GM18520 (cell line): ENCODE results near the gene ALDH4A1.
"Not testable (repeated sequence)": the region's sequence is repeated elsewhere in the genome, so short reads cannot be mapped to it uniquely, and the experiment has no call there.

Experiments
- ATAC-seq: cut with Tn5 transposase; IDR thresholded peaks from one replicate; pipeline ENCODE4 v1.9.1; 2021; ENCODE audit not compliant: unreplicated experiment

The ALDH4A1 gene

DNA sequence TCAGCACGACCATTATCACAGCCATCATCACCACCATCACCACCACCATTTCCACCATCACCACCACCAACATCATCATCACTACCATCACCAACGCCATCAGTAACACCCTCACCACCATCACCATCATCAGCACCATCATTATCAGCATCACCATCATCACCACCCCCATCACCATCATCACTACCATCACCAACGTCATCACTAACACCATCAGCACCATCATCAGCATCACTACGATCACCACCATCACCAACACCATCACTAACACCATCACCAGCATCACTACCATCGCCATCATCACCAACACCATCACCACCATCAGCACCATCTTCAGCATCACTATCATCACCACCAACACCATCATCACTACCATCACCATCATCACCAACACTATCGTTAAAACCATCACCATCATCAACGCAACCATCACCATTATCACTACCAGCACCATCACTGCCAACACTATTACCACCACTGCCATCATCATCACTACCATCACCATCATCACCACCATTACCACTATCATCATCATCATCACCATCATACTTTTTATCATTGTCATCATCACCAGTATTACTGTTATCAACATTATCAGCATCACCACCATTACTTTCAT, 44.2 kb downstream of the ALDH4A1 start:
- ATAC-seq, result no peak

DNA sequence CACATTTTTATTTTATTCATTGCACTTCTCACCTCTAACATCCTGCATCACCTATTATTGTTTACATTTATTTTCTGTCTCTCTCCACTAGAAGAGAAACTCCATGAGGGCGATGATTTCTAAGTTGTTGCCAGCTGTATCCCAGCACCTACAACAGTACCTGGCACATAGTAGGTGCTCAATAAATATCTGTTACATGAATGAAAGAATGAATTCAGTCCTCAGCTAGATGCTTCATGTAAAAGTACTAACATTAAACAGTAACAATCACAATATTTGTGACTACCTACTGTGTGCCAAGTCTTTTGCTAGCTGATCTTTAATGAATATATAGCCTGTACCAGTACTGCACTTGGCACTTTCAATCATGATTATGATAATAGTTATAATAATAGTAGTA, 45.9 kb downstream of the ALDH4A1 start:
- no peak for ATAC-seq

DNA sequence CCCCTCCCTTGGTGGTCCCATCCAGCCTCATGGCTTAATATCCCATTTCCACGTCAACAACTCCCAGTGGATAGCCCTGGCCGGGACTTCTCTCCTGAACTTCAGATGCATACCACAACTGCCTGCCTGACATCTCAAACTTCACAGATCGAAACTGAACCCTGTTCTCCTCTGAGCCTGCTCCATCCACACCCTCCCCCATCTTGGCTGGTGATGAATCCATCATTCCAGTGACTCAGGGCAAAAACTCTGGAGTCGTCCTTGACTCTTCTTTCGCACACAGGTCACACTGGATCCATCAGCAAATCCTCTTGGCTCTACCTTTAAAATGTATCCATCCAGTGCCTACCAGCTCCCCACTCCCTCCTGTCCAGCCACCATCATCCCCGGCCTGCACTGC, 46.8 kb downstream of the ALDH4A1 start:
- ATAC-seq, result no peak

DNA sequence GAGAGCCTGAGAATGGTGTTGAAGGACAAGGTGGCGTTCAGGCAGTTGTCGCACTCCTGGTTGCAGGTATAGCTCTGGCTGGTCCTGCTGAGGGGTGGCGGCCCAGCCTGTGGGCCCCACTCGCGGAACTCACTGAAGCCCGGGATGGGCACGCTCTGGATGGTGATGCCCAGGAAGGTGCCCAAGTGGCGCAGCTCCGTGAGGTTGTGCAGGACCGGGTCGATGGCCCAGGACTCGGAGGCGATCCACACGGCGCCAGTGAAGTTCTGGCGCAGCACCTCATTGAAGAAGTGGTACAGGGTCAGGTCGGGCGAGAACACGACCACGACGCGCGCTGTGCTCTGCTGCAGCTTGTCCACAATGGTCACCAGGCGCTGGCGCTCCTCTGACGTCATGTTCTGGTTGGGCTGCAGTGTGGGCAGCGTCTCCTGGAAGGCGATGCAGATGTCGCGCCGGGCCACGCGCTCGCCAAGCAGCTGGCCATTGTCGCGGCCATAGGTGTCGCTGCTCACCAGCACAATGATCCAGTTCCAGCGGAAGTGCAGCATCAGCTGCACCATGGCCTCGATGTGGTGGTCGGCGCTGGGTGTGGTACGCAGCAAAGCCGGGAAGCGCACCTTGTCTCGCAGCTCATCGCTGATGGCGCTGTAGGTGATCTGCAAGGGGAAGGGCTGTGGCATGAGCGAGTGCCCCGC, 47.9 kb downstream of the ALDH4A1 start:
- no peak for ATAC-seq

DNA sequence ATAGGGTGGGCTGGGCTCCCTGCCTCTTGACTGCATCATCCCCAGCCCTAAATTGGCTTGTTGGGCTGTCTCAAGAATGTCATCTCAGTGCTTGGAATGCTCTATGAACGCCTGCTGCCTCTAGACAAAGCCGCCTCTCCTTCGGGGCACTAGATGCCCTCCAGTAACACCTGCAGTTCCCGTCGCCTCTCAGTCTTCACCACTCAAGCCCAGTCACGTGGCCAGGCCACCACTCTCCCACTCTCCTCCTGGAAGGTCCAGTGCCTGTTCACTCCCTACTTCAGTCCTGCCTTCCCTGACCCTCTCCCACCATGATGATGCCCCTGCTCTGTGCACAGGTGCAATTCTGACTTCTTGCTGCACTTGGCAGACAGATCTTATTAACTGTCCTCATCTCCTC, 49.9 kb downstream of the ALDH4A1 start:
- no peak for ATAC-seq

DNA sequence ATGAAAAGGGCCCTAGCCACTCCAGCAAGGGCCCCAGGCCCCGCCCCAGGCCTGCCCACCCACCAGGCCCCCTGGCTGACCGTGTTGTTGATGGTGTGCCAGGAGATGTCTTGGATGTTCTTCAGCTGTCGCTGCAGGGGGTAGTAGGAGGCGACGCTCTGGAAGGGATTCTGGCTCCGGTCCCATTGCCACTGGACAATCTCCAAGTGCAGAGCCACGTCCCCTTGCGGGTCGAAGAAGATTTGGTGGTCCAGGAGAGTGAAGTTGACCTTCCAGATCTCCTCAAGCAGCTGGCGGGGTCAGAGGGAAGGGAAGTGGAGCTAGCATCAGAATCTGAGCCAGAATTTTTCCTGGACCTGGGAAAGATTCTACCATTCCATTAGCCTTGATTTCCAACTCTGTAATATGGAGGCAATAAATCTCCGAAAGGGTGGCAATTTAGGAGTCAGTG, 53.1 kb downstream of the ALDH4A1 start:
- ATAC-seq, result no peak

DNA sequence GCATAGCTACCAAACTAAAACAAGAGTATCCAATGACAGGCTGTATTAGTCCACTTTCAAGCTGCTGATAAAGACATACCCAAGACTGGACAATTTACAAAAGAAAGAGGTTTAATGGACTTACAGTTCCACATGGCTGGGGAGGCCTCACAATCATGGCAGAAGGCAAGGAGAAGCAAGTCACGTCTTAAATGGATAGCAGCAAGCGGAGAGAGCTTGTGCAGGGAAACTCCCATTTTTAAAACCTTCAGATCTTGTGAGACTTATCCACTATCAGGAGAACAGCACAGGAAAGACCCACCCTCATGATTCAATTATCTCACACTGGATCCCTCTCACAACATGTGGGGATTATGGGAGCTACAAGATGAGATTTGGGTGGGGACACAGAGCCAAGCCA, 54.6 kb downstream of the ALDH4A1 start:
- not testable (repeated sequence) for ATAC-seq

DNA sequence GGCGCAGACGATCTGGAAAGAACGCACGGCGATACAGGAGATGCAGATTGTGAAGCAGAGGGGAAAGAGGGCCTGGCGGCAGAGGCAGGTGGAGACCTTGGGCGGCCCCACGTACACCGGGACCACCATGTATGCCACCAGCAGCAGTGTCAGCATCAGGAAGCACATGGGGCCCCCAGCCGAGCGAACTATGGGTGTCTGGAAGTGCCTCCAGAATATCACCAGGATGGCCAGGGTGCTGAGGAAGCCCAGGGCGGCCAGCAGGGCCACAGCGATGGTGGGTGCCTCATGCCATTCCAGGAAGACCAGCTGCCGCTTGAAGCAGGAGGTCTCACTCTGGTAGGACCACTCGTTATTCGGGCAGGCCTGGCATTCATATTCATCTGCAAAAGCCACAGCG, 62.2 kb downstream of the ALDH4A1 start:
- no peak for ATAC-seq

DNA sequence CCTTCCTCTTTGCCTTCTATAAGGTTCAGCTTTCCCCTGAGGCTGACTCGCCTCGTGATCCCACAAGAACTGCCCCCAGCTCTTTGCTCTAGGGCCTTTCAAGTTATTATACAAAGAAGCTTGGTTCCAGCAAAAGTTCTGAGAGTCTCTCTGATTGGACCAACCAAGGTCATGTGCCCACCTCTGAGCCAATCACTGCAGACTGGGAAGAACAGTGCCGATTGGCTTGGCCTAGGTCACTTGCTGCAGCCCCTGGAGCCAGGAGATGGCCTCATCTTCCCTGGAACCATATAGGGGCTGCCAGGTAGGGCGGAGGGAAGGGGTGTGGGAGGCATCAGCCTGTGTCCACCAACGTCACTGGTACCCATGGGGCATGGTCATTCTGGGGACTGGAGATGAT, 65.7 kb downstream of the ALDH4A1 start:
- no peak for ATAC-seq

DNA sequence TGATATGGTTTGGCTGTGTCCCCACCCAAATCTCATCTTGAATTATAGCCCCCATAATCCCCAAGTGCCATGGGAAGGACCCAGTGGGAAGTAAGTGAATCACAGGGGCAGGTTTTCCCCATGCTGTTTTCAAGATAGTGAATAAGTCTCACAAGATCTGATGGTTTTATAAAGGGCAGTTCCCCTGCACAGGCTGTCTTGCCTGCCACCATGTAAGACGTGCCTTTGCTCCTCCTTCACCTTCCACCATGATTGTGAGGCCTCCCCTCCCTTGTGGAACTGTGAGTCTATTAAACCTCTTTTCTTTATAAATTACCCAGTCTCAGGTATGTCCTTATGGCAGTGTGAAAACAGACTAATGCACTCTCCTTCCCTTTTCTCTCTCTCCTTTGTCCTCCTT, 70.0 kb downstream of the ALDH4A1 start:
- ATAC-seq, result not testable (repeated sequence)

DNA sequence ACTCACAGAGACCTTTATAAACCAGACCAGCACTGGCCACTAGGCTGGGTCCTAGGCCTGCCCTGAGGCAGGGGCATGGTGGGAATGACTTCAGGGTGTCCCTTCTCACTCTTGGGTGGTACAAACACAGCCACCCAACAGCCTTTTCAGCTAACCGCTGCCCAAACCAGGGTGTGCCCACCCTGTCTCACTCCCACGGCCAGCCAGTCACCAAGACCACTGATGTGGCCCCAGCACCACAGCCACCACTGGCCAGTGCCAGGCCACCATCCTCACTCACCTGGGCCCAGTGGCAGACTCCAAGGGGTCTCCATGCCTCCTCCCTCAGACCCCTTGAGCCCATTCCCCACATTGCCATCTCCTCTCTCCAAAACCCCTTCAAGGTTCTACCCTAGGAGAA, 70.7 kb downstream of the ALDH4A1 start:
- ATAC-seq, result no peak

DNA sequence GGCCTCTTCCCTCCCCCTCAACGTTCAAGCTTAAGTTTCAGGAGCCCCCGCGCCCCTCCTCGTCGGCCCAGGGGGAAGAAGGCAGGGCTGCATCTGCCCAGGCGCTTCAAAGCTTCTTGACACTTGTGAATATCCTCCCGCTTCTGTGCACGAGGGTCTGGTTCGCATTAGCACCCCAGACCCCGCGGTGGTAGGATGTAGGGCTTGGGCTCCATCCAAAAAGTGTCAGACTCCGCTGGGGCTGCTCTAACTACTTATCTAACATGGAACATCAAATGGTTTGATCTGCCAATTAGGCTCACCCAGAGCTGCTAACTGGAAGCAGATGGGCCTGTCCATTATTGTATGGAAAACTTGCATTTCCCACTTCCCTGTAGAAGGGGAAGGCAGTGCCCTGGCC, 71.8 kb downstream of the ALDH4A1 start:
- ATAC-seq, result no peak

DNA sequence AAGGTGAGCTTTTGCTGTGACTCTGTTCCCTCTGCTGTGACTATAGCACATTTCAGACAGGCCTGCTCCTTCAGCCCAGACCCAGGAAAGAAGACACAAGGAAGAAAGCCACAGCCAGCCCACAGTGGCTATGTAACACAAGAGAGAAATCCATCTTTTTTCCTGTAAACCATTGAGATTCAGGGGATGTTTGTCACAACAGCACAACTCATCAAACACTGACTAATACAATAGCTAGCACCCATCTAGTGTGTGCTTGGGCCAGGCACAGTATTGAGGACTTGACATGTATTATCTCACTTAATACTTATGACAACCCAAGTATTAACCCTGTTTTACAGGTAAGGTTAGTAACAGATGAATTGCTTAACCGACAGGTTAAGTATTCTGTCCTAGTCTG, 72.7 kb downstream of the ALDH4A1 start:
- no peak for ATAC-seq

DNA sequence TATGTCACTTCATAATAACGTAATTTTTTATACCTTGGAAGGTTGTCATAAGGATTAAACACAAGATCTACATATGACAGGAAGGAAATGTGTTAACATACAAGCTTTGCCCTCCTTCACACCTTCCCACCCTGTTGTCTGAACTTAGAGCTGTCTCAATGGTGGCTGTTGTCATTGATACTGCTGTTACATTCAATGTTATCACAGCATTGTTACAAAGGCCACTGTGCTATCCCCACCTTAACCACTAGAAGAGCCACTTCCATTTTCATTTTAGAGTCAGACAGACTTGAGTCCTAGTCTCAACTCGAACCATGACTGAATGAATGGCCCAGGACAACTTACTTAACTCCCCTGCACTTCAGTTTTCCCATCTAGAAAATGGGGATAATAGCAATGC, 74.1 kb downstream of the ALDH4A1 start:
- no peak for ATAC-seq

DNA sequence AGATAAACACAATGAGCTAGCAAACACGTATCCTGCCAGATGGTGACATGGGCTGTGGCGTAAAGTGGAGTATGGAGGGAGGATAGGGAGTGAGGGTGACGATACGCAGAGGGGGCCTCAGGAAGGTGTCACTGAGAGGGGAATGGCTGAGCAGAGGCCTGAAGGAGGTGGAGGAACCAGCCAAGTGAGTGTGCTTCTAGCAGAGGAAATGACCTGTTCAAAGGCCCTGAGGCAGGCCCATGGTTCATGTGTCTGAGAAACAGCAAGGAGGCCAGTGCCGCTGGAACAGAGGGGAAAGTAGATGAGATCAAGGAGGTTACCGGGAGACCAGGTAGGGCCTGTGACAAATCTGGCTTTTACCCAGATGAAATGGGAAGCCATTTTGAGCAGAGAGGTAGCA, 78.9 kb downstream of the ALDH4A1 start:
- ATAC-seq, result no peak
